Activated naive CD4-positive, alpha-beta T cell treated with anti-CD3 and anti-CD28 coated beads, Interleukin-2, amount 10 ng/mL, durations not matched to agents 7 days and 5 days (primary cell): ENCODE data around the gene SIT1.
A peak's percentile ranks its signal among the peaks of the same experiment; 100 is the strongest.
"Not testable (repeated sequence)": the region's sequence is repeated elsewhere in the genome, so short reads cannot be mapped to it uniquely, and the experiment has no call there.

ENCODE experiments used
- CTCF ChIA-PET: fragments of 350-600 bp; sonication (Branson Sonifier 250); formaldehyde crosslinking; loops from one replicate; lab custom pipeline; 2021; ENCODE audit warnings: antibody characterized with exemption; lab: Charles Lee
- DNase-seq: peaks from one replicate; pipeline ENCODE4 v3.0.0-alpha.2; 2020
- H3K27ac Mint-ChIP-seq: one replicate; pipeline ENCODE4 v1.8.0; 2021; ENCODE audit warnings: mild to moderate bottlenecking, moderate library complexity, mixed read lengths
- H3K27me3 Mint-ChIP-seq: one replicate; pipeline ENCODE4 v1.8.0; 2021; ENCODE audit warnings: mild to moderate bottlenecking, mixed read lengths
- H3K36me3 Mint-ChIP-seq: one replicate; pipeline ENCODE4 v1.8.0; 2021; ENCODE audit warnings: mixed read lengths
- H3K4me1 Mint-ChIP-seq: one replicate; pipeline ENCODE4 v1.8.0; 2021; ENCODE audit warnings: mixed read lengths
- H3K4me3 Mint-ChIP-seq: one replicate; pipeline ENCODE4 v1.8.0; 2021; ENCODE audit warnings: mild to moderate bottlenecking, moderate library complexity, mixed read lengths
- H3K9me3 Mint-ChIP-seq: one replicate; pipeline ENCODE4 v1.8.0; 2021; ENCODE audit warnings: mixed read lengths

Gene SIT1

DNA sequence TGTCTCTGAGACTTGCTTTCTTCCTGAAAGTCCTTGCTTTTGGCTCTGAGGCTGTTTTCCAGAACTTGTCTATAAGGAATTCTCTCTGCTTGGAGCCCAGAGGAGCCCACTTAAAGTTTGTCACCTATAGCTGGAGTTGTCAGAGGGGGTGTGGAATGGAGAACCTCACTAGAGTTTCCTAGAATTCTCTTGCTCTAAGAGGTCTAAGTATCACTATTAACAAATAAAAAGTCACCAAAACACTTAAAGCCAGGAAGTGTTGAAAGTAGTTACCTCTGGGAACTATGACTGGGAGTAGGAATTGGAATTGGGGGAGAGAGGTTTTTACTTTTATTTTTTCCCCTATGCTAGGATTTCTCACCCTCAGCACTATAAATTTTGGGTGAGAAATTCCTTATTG is 15.0 kb downstream of the SIT1 start:
- no peak overlapping the region for H3K4me3 Mint-ChIP-seq
- DNase-seq, result no peak
- H3K9me3 Mint-ChIP-seq, result peaks cover 4% of the 10 kb centered on the region
- CTCF ChIA-PET, result interaction anchor here (0.9 to 1.8 kb wide), 4 partner anchors 11 to 60 kb away, joined by 3 to 5 read pairs (median 4); no protein-coding TSS in a partner anchor
- no peak overlapping the region for H3K27ac Mint-ChIP-seq
- peaks cover 48% of the 10 kb centered on the region for H3K4me1 Mint-ChIP-seq
- peaks cover 7% of the 10 kb centered on the region for H3K36me3 Mint-ChIP-seq
- H3K27me3 Mint-ChIP-seq, result no peaks in the 10 kb centered on the region

DNA sequence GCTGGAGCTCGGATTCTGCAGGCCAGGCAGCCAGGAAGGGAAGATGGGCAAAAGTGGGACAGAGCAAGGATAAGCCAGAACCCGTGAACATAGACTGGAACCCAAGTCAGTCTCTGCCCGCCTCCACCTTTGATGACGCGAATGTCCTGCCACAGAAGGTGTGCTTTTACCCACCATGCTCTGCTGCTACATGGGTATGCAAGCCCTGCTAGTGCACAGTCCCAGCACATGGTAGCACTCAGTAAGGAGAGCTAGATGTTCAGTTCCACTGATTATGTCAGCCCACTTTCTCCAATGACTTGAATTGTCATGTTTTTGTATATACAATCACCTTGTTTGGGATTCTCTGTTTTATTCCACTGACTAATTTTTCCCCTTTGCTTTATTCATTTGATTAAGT is 21.1 kb downstream of the SIT1 start:
- Mint-ChIP-seq H3K9me3 (no peaks in the 10 kb centered on the region), H3K4me3 (no peak overlapping the region), H3K4me1 (no peaks in the 10 kb centered on the region), H3K27me3 (peaks cover 4% of the 10 kb centered on the region), H3K36me3 (no peaks in the 10 kb centered on the region), H3K27ac (no peak overlapping the region)
- CTCF ChIA-PET, result interaction anchor here (0.9 to 3.3 kb wide), 6 partner anchors 9 to 67 kb away, joined by 3 to 12 read pairs (median 5); no protein-coding TSS in a partner anchor
- DNase-seq, result no peak

DNA sequence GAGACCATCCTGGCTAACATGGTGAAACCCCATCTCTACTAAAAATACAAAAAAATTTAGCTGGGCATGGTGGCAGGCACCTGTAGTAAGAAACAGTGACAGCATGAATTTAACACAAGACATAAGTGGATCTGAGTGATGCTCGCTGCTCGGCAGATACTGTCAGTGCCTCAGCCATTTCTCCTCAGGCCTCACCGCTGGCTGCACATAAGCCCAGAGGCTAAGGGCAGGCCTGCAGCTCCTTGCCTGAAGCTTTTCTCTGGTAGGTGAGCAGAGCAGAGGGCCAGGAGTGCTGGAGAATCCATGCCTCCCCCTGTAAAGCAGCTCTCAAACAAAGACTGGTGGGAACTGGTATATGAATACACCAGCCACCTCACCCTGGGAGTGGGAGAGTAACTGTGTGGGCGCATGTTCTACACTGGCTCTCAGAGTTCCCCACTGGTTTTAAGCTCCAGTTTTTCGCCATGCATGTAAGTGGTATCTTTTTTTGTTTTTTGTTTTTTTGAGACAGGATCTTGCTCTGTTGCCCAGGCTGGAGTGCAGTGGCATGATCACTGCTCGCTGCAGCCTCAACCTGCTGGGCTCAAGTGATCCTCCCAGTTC is 22.2 kb downstream of the SIT1 start:
- CTCF ChIA-PET, result interaction anchor here (0.6 to 3.3 kb wide), 8 partner anchors 12 to 68 kb away, joined by 3 to 12 read pairs (median 4); no protein-coding TSS in a partner anchor
- no peaks in the 10 kb centered on the region for H3K9me3 Mint-ChIP-seq
- no peak for DNase-seq
- peaks cover 4% of the 10 kb centered on the region for H3K27me3 Mint-ChIP-seq
- H3K4me3 Mint-ChIP-seq, result no peak overlapping the region
- no peaks in the 10 kb centered on the region for H3K4me1 Mint-ChIP-seq
- no peaks in the 10 kb centered on the region for H3K36me3 Mint-ChIP-seq
- H3K27ac Mint-ChIP-seq, result no peak overlapping the region

DNA sequence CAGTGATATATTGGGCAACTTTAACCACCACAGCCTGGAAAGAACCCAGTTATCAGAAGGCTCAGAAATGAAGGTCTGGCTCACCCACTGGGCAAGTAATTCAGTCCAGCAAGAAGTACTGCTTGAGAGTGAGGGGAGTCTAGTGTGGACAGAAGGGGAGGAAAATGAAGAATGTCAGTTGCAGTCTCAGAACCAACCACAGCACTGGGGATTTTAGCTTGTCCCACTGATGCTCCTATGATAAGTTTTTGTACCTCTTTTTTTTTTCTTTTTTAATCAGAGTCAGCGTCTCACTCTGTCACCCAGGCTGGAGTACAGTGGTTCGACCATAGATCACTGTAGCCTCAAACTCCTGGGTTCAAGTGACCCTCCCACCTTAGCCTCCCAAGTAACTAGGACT is 23.2 kb downstream of the SIT1 start:
- H3K27me3 Mint-ChIP-seq, result peaks cover 4% of the 10 kb centered on the region
- H3K4me3 Mint-ChIP-seq, result no peak overlapping the region
- no peak for DNase-seq
- no peaks in the 10 kb centered on the region for H3K36me3 Mint-ChIP-seq
- H3K4me1 Mint-ChIP-seq, result no peaks in the 10 kb centered on the region
- H3K27ac Mint-ChIP-seq, result no peak overlapping the region
- no peaks in the 10 kb centered on the region for H3K9me3 Mint-ChIP-seq
- CTCF ChIA-PET, result interaction anchor here (0.8 kb wide), 1 partner anchor 11 kb away, joined by 3 read pairs; no protein-coding TSS in a partner anchor

DNA sequence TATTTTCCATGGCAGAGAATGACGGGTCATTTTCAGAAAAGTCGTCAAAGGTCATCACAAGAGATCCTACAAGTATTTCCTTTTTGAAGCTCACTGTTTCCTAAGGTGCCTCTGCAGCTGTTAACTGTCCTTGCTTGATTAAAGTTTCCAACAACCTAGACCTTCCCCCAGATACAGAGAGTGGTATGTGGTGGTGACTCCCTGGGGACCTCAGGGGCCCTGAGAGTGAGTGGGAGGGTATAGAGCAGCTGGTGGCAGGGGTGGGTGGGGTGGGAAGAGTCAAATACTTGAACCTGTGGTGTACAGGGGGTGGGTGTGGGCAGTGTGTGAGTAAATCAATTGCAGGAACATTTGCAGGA is 31.0 kb downstream of the SIT1 start:
- DNase-seq, result no peak
- Mint-ChIP-seq H3K4me3 (no peak overlapping the region), H3K27ac (peak overlapping the region; percentile 77)

DNA sequence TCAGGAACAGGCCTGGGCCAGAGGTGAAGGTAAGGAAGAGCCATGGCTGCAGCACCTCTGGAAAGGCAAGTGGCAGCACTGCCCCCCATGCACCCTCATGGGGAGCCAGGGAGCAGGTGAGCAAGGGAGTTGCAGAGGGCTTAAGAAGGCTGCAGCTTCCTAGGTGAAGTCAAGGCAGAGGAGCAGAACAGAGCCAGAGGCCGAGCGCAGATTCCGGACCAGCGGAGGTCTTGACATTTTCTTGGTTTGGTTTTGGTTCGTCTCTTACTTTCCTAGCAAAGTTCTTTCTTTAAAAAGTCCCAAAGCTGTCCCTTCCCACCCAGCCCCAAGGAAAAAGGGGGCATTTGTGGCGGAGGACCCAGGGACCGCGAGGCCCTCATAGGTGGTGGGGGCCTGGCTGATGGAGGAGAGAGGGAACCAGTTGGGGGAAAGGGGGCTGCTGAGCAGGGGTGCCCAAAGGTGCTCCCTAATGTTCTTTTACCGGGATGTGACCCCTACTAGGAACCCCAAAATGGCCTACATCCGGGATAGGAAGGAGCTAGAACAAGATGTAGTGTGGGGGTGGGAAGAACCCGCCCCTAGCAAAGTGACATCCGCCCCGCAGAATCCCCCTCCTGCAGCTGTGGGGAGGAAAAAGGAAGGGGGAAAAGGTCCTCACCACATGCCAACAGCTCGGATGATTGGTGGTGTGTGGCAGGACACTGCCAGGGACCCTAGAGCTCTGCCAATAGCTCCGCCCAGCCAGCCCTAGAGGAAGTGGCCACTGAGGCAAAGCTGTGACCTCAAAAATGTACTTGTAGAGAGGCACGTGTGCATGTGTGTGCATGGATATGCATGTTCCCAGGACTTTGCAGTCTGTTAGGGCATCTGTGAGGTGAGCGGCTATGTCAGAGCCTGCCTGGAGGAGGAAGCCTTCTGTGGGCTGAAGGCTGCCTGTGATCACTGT is 31.6 kb downstream of the SIT1 start:
- Mint-ChIP-seq H3K4me1 (peaks cover 49% of the 10 kb centered on the region), H3K9me3 (no peaks in the 10 kb centered on the region), H3K4me3 (peak overlapping the region; percentile 33), H3K36me3 (no peaks in the 10 kb centered on the region), H3K27me3 (peaks cover 17% of the 10 kb centered on the region), H3K27ac (peak overlapping the region; percentile 77)
- DNase-seq, result peak; percentile 61
- CTCF ChIA-PET, result interaction anchor here (0.6 to 7.0 kb wide), 9 partner anchors 8 to 135 kb away, joined by 3 to 81 read pairs (median 4); partner anchors contain the start of genes MSMP and SIT1

More for the DNA sequence above, 31.0 kb downstream of the SIT1 start:
- Mint-ChIP-seq H3K9me3 (no peaks in the 10 kb centered on the region), H3K4me1 (peaks cover 49% of the 10 kb centered on the region), H3K36me3 (no peaks in the 10 kb centered on the region), H3K27me3 (peaks cover 12% of the 10 kb centered on the region)
- CTCF ChIA-PET, result interaction anchor here (0.6 to 7.0 kb wide), 8 partner anchors 9 to 135 kb away, joined by 3 to 81 read pairs (median 4); partner anchors contain the start of genes MSMP and SIT1

DNA sequence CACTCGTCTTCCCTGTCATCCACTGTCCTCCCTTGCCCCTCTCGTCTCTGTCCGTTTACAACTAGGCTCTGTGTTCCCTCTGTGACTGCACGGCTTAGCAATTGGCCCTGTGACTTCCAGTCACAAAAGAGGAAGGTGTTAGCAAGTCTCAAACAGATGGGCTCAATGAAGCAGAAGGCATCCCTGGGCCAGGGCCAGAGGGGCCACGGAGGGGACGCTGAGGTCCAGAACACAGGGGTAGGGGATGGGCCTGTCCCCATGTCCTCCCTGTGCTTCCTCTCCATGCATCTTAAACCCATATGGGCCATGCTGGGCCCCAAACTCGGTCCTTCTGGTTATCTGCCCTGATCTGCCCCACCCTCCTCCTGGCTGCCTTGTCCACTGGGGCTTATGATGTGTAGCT is 32.4 kb downstream of the SIT1 start, which contains the start of gene CD72:
Gene CD72 (minus strand): TSS at position 89 of the 403 bp plus-strand sequence. CDS start 110 bp downstream, outside the sequence.
- Mint-ChIP-seq H3K4me1 (peaks cover 49% of the 10 kb centered on the region), H3K27me3 (peaks cover 25% of the 10 kb centered on the region), H3K27ac (peak within 1 kb of the TSS; percentile 79), H3K36me3 (no peaks in the 10 kb centered on the region), H3K4me3 (peak within 1 kb of the TSS; percentile 80), H3K9me3 (no peaks in the 10 kb centered on the region)
- DNase-seq, result no peak
- CTCF ChIA-PET, result interaction anchor here (0.7 to 7.0 kb wide), 5 partner anchors 29 to 110 kb away, joined by 3 to 81 read pairs (median 11); partner anchors contain the start of genes CCDC107, RMRP and SIT1

DNA sequence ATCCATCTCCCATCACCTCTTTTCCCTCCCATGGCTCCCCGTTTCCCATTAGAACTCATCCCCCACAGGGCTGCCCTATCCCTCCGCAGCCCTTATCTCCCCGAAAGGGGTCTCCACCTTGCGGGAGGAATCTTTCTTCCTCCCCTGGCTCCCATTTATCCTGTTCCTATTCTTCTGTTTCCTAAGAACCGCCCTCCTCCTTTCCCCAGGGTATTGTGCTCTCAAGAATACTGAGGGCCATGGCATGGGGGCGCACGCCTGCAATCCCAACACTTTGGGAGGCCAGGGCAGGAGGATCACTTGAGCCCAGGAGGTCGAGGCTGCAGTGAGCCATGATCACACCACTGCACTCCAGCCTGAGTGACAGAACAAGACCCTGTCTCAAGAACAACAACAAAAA is 33.2 kb downstream of the SIT1 start:
- Mint-ChIP-seq H3K36me3 (no peaks in the 10 kb centered on the region), H3K27ac (peak overlapping the region; percentile 79), H3K4me3 (peak overlapping the region; percentile 80)

DNA sequence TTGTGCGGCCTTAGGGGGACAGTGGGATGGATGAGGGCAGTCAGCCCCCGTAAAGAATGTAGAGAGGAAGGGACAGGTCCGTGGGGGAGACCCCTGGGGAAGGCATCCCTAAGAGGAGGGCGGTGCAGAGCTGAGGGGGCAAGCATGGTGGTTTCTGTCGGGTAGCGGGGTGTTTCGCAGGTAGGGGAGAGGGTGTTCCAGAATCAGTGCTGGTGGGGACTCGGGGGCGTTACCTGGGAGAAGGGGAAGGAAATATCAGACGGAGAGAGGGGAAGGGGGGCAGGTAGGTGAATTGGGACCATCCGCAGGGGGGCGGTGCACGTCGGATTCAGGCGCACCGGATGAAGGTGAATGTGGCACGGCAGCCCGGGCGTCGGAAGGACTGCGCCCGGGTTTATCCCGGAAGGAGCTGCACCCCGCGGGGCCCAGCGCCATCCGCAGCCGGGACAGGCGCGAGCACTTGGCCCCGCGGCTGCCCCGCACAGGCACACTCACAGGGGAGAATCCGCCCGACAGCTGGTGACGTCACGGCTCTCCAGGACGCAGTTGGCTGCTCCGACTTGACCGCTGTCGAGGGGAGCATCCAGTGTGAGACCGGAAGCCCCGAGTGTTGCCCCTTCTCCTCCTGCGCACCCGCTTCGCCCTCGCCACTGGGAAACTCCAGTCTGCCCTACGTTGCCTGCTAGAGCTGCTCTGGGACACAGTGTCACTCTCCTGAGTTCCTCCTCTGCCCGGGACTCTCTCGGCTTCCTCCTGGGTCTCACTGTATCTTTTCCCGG is 33.9 kb downstream of the SIT1 start:
- Mint-ChIP-seq H3K4me1 (peaks cover 49% of the 10 kb centered on the region), H3K27me3 (peaks cover 27% of the 10 kb centered on the region), H3K36me3 (no peaks in the 10 kb centered on the region), H3K9me3 (no peaks in the 10 kb centered on the region), H3K4me3 (peak overlapping the region; percentile 80), H3K27ac (peak overlapping the region; percentile 79)
- CTCF ChIA-PET, result interaction anchor here (0.7 to 7.0 kb wide), 20 partner anchors 8 to 131 kb away, joined by 3 to 81 read pairs (median 4); partner anchors contain the start of genes ARHGEF39, CCDC107, CREB3 and RMRP
- peak; percentile 79 for DNase-seq

More for the DNA sequence above, 33.2 kb downstream of the SIT1 start:
- no peaks in the 10 kb centered on the region for H3K9me3 Mint-ChIP-seq
- peaks cover 49% of the 10 kb centered on the region for H3K4me1 Mint-ChIP-seq
- no peak for DNase-seq
- CTCF ChIA-PET, result interaction anchor here (0.7 to 7.0 kb wide), 13 partner anchors 8 to 131 kb away, joined by 3 to 81 read pairs (median 11); partner anchors contain the start of genes ARHGEF39, CCDC107, CREB3 and RMRP
- H3K27me3 Mint-ChIP-seq, result peaks cover 27% of the 10 kb centered on the region

DNA sequence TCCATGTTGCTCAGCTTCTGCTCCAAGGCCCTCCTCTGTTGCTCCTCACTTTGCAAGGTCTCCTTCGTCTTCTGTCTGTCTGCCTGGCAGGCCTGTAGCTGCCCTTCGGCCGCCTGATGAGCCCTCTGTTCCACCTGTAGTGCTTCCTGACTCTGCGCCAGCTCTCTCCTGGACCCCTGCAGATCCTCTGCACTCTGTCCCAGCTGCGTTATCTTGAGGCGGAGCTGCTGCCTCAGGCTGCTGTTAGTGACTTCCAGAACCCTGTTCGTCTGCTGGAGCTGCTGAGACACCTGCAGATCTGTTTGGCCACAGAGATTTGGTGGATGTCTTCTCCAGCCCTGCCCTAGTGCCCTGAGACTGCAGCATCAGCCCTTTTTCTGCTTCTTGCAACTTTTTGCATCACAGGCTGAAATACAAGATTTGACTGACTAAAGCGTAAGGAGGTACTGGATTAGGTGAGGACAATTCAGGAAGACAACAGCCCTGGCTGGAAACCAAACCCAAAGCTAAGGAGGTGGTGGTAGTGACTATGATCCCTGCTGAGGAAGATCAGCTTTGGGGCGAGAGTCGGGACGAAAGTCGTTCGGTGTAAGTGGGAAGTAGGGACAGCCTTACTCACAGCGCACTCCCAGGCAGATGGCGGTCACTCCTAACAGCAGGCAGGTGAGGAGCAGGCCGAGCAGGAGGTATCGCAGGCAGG is 34.6 kb downstream of the SIT1 start:
- Mint-ChIP-seq H3K4me3 (peak overlapping the region; percentile 80), H3K27ac (peak overlapping the region; percentile 50), H3K9me3 (no peaks in the 10 kb centered on the region), H3K36me3 (no peaks in the 10 kb centered on the region), H3K27me3 (peaks cover 27% of the 10 kb centered on the region), H3K4me1 (peaks cover 52% of the 10 kb centered on the region)
- DNase-seq, result no peak
- CTCF ChIA-PET, result interaction anchor here (0.7 to 7.0 kb wide), 19 partner anchors 8 to 115 kb away, joined by 3 to 81 read pairs (median 5); partner anchors contain the start of genes ARHGEF39, CCDC107, RMRP and SIT1

DNA sequence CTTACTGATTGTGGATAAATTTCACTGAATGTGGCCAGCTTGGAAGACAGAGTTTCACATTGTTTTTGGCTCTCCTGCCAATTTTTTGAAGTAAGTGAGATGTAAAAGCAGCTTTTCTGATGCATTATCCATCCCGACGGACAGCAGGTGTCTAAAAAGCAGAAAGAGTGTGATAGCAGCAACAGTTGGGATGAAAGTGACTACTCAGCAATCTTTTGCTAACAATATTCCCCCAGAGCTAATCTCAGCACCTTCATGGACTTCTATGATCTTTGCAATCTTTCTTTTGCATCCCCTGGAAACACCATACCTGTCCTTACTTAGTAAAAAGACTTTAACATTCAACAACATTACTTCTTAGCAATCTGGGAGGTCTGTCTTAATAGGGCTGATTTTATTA is 37.9 kb downstream of the SIT1 start:
- Mint-ChIP-seq H3K4me1 (peaks cover 26% of the 10 kb centered on the region), H3K4me3 (no peak overlapping the region), H3K27me3 (peaks cover 27% of the 10 kb centered on the region), H3K9me3 (no peaks in the 10 kb centered on the region), H3K27ac (no peak overlapping the region), H3K36me3 (peaks cover 11% of the 10 kb centered on the region)
- no peak for DNase-seq
- CTCF ChIA-PET, result interaction anchor here (0.8 to 6.2 kb wide), 7 partner anchors 17 to 166 kb away, joined by 3 to 41 read pairs (median 11); partner anchors contain the start of genes ARHGEF39, CCDC107, RMRP and SIT1

DNA sequence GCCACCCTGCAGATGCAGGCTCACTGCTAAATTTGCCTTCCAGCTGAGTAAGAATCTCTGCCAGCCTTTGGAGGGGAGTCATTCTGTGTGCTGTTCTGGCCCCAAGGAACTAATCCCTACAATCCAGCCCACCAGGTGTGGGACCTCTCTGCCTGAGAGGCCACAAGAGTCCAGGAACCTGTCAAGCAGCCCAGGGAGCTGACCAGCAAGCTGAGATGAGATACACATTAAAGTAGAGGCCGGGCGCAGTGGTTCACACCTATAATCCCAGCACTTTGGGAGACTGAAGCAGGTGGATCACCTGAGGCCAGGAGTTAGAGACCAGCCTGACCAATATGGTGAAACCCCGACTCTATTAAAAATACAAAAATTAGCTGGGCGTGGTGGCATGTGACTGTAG is 38.7 kb downstream of the SIT1 start:
- H3K27me3 Mint-ChIP-seq, result peaks cover 27% of the 10 kb centered on the region
- peaks cover 26% of the 10 kb centered on the region for H3K4me1 Mint-ChIP-seq
- not testable (repeated sequence) for DNase-seq, H3K4me3 Mint-ChIP-seq, H3K27ac Mint-ChIP-seq, H3K9me3 Mint-ChIP-seq
- CTCF ChIA-PET, result interaction anchor here (1.2 to 6.2 kb wide), 16 partner anchors 8 to 167 kb away, joined by 3 to 41 read pairs (median 8); partner anchors contain the start of genes ARHGEF39, CCDC107, CREB3 and RMRP
- peaks cover 16% of the 10 kb centered on the region for H3K36me3 Mint-ChIP-seq
